ENCODE results near the gene PADI3.

The PADI3 gene

DNA sequence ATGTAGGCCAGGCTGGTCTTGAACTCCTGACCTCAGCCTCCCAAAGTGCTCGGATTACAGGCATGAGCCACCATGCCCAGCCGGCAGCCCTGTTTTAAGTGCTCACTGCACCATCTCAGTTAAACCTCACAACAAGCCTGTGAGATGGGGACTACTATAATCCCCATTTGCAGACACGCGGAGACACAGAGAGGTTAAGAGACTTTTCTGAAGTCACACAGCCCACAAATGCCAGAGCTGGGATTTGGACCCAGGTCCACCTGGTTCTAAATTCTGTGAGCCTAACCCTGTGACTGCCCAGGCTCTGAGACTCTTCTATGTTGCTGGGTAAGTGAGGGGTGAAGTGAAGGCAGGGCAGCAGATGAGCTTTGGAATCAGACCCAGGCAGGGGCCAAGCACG, 37.5 kb upstream of the PADI3 start:
- TF ChIP-seq GATA3 (IDR thresholded peaks at IDR 0.05; ENCODE audit: low read depth, low read length): no peak
- TF ChIP-seq GATA2 (IDR thresholded peaks at IDR 0.05; ENCODE audit: low read depth, low read length): no peak

DNA sequence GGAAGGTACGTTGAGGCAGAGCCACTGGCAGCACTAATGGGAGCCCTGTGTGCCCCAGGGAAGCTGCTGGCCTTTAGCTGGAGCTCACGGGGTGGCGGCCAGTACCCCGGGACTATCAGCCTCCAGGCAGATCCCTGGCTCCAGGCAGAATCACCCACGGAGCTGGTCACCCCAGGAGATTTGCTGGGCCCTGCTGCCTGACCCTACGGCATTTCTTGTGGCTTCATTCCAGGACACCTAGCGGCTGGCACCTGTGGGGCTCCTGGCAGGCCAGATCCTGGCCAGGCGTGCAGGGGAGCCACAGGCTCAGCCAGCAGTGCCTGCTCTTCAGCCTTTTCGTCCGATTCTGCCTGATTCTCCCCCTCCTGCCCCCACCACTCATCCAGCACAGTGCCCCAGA, 36.9 kb upstream of the PADI3 start:
- no peak for TF ChIP-seq GATA3 (IDR thresholded peaks at IDR 0.05; ENCODE audit: low read depth, low read length)
- TF ChIP-seq GATA2 (IDR thresholded peaks at IDR 0.05; ENCODE audit: low read depth, low read length): no peak

DNA sequence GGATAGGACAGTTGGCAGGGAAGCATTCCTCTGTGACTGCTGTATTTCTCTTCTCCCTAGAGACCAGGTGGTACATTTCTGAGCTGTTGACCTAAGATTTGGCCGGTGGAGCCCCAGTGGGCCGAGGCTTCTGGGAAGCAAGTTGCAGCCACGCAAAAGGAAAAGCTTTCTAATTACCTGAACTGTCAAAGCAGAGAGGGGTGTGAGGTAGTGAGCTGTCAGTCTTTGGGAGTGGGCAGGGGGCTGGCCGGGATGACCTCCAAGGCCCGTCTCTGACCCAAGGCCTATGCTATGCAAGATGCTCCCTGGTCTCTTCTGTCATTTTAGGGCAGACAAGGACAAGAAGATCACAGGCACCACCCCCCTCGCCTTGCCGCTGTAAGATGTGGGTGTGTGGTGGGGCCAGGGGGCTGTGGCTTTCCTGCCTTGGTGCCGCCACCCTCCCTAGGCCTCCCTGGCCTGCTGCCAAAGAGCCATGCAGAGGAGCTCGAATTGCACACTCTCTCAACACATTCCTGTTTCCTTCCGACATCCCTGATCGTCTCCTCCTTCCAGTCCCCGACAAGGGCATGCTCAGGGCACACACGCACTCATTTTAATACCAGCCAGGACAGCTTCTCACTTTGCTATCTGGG, 36.3 kb upstream of the PADI3 start:
- no peak for TF ChIP-seq GATA2 (IDR thresholded peaks at IDR 0.05; ENCODE audit: low read depth, low read length)
- TF ChIP-seq GATA3 (IDR thresholded peaks at IDR 0.05; ENCODE audit: low read depth, low read length): no peak

DNA sequence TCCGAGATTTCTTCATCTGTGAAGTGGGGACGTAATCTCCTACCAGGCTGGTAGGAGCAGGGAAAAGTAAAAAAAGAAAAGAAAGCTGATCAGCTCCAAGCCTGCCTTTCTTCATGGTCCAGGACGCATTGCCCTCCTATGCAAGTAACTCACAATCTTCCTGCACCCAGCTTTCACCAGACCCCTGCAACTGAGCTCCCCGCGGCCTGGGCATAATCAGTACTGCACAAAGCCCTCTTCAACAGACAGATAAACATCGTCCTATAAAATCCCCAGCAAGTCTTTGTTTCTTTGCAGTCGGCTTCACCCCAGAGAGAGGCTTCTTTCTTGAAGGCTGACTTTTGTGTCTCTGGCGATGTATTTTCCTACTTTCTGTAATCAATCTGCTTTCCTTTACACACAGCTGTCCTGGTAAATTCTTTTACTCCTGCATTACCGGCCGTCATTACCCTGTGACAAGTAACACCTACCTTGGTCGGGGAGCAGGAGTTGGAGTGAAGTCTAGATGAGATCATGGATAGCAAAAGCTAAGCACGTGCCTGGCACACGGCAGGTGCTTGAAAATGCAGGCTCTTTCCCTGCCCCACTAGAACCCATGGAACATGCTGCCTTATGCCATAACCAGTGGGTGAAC, 35.6 kb upstream of the PADI3 start:
- TF ChIP-seq GATA2 (IDR thresholded peaks at IDR 0.05; ENCODE audit: low read depth, low read length) (no peak), GATA3 (IDR thresholded peaks at IDR 0.05; ENCODE audit: low read depth, low read length) (no peak)

DNA sequence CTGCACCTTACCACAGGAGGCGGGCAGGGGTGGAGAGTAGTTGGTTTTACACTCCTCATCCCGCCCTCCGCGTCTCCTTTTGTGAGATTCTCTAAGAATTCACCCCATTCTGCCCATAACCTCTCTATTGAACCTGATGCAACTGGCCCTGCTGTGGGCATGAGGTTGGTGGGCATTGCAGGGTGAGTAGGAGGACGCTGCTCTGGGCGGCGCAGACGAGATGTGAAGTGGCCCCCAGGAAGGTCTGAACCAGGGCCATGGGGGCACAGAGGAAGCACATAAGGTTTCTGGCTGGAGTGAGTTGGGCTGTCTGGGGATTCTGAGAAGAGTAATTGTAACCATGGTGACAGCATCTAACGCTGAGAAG, 35.1 kb upstream of the PADI3 start:
- TF ChIP-seq GATA3 (IDR thresholded peaks at IDR 0.05; ENCODE audit: low read depth, low read length): no peak
- no peak for TF ChIP-seq GATA2 (IDR thresholded peaks at IDR 0.05; ENCODE audit: low read depth, low read length)

DNA sequence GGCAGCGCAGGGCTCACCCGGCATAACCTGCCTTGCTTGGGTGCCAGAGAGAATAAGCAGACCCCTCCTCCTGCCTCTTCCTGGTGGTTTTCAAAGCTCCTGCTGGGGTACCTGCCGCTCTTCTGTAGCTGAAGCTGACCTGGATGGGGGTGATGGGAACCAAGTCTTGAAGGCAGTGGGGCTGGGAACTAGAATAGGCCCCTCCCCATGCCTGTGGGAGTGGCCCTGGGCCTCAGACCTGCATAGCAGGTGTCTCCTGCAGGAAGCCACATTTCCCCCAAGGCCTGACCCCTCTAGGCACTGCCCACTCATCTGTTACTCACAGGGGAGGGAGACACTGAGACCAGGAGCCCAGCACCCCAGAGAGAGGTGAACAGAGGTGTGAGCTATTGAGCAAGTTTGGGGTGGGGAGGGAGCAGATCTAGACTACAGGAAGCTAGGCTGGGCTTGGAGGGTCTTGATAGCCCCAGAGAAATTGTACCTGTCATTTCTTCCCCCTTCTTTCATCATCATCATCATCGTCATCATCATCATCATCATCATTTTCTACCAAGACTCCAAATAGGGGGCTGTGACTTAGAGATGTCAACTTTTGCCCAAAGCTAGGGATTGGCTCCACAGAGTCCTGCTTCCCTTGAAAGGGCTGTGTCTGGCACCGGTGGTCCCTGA, 33.9 kb upstream of the PADI3 start:
- no peak for TF ChIP-seq GATA2 (IDR thresholded peaks at IDR 0.05; ENCODE audit: low read depth, low read length)
- TF ChIP-seq GATA3 (IDR thresholded peaks at IDR 0.05; ENCODE audit: low read depth, low read length): no peak

DNA sequence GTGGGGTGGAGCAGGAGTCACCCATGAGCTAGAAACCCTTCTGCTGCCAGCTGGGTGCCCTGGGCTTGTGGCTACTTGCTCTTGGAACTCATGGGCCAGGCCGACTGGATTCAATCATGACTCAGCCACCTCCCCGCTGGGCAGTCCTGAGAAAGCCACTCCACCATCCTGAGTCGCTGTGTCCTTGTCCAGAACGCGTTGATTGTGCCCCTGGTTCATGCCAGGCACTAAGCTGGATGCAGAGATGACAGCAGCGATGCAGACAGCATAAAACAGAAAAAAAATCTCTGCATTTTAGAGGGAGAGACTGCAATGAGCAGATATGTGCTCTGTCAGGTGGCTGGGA, 33.4 kb upstream of the PADI3 start:
- TF ChIP-seq GATA3 (IDR thresholded peaks at IDR 0.05; ENCODE audit: low read depth, low read length): no peak
- no peak for TF ChIP-seq GATA2 (IDR thresholded peaks at IDR 0.05; ENCODE audit: low read depth, low read length)

DNA sequence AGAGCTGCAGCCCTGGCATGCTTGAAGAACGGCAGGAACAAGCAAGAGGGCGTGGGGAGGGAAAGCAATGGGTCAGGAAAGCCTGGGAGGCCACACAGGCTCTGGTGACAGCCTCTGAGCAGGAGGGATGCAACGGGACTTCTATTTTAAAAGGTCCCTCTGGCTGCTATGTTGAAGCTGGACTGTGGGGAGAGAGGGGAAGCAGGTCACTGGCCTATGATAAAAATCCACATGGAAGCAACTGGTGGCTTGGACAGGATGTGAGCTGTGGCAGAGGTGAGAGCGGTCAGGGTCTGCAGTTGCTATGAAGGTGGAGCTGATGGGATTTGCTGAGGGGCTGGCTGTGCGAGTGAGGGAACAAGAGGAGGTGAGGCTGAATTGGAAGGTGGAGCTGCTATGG, 32.8 kb upstream of the PADI3 start:
- TF ChIP-seq GATA3 (IDR thresholded peaks at IDR 0.05; ENCODE audit: low read depth, low read length) (no peak), GATA2 (IDR thresholded peaks at IDR 0.05; ENCODE audit: low read depth, low read length) (no peak)

DNA sequence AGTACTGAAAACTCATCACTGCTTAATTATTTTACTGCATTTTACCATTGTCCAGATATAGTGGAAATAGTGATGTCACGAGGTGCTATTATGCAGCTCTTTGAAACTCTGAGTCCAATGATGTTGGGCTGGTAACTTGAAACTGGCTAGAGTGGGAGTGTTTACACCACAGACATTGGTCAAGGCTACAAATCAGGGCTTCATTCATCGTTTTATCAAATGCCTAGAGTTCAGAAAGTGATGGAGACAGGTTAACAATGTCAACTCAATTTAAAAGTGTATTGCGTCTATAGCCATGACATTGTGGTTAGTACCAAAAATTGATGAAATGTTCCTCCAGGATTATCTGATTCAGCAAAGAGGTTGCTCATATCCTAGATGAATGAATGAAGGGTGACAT, 31.3 kb upstream of the PADI3 start:
- no peak for TF ChIP-seq GATA2 (IDR thresholded peaks at IDR 0.05; ENCODE audit: low read depth, low read length)
- TF ChIP-seq GATA3 (IDR thresholded peaks at IDR 0.05; ENCODE audit: low read depth, low read length): no peak

DNA sequence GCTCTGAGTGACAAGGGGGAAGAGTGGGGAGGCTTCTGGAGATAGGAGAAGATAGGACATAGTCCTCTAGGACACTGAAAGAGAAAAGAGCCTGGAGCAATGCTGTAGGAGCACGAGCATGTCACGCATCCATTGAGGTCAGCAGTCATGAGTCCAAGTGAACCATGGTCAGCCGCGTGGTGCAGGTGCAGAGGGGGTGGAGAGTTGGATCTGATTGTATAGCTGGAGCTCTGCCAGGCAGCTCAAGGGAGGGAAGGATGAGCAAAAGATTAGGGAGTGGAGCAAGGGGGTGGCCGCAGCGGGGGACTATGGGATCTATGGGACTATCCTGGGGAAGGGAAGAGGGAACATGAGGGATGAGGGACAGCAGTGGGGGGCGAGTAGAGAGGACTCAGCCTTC, 30.0 kb upstream of the PADI3 start:
- TF ChIP-seq GATA3 (IDR thresholded peaks at IDR 0.05; ENCODE audit: low read depth, low read length) (no peak), GATA2 (IDR thresholded peaks at IDR 0.05; ENCODE audit: low read depth, low read length) (no peak)

DNA sequence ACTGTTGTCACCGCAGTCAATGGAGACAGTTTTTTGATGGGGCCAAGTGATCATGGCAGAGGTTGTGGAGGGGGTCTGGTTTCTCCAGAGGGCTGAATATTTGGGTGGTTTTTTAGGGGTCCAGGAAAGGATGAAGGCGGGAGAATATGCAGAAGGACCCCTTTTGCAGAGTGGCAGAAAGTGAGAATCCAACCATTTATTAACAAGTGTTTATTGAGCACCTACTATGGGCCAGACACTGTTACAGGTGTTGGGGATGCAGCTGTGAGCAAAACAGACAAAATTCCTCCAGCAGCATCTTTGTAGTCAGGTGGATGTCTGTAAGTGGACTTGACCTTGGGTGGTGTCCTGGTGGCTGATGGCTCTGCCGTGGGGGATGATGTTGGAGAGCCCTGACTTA, 28.6 kb upstream of the PADI3 start:
- TF ChIP-seq GATA2 (IDR thresholded peaks at IDR 0.05; ENCODE audit: low read depth, low read length): no peak
- TF ChIP-seq GATA3 (IDR thresholded peaks at IDR 0.05; ENCODE audit: low read depth, low read length): no peak

DNA sequence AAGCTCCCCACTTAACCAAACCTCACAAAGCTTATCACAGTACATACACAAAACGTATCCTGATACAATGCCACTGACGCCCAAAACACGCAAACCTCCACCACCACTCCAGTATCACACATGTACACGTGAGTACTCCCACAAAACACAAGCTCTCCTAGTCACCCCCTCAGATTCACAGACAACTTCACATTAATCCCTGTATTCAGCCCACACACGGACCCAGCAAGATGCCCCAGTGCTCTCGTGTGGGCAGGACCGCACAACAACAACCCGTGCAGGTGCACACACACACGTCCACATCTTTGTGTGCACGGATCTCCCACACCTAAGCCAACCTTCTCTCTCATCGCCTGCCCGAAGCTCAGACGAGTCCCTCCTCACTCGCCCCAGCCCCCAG, 26.3 kb upstream of the PADI3 start:
- no peak for TF ChIP-seq GATA3 (IDR thresholded peaks at IDR 0.05; ENCODE audit: low read depth, low read length)
- TF ChIP-seq GATA2 (IDR thresholded peaks at IDR 0.05; ENCODE audit: low read depth, low read length): no peak

DNA sequence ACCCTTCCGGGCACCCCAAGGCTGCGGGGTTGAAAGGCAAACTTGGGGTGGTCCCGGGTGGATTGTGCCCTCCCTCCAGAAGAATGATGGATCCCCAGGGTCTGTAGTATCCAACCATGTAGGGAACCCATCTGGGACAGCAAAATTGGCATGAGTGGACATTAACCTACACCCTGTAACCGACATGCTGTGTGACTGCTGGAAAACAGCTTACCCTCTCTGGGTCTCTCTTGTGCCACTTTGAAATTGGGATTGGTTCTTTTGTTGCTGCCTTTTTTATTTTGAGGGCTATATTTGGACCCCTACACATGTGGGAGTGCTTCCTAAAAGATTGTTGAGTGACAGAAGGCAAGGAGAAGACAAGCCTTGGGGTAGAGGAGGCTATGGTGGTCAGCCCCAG, 24.5 kb upstream of the PADI3 start:
- TF ChIP-seq GATA3 (IDR thresholded peaks at IDR 0.05; ENCODE audit: low read depth, low read length): no peak
- no peak for TF ChIP-seq GATA2 (IDR thresholded peaks at IDR 0.05; ENCODE audit: low read depth, low read length)

DNA sequence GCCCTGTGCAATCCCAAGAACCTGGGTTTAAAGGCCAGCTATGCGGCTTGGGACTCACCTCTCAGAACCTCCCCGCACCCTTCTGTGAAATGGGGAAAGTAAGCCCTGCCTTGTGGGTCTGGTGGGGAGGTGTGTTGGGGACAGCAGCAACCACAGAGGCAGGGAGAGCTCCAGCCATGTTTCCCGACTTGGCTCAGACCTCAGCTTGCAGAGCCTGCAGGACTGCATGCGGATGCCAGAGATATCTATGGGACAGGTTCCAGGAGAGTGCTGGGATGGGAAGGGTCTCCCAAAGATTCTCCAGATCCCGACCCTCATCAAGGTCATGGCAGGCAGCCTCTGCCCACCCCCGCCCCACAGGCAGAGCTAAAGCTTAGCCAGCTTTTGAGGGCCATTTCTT, 23.8 kb upstream of the PADI3 start:
- no peak for TF ChIP-seq GATA3 (IDR thresholded peaks at IDR 0.05; ENCODE audit: low read depth, low read length)
- no peak for TF ChIP-seq GATA2 (IDR thresholded peaks at IDR 0.05; ENCODE audit: low read depth, low read length)

DNA sequence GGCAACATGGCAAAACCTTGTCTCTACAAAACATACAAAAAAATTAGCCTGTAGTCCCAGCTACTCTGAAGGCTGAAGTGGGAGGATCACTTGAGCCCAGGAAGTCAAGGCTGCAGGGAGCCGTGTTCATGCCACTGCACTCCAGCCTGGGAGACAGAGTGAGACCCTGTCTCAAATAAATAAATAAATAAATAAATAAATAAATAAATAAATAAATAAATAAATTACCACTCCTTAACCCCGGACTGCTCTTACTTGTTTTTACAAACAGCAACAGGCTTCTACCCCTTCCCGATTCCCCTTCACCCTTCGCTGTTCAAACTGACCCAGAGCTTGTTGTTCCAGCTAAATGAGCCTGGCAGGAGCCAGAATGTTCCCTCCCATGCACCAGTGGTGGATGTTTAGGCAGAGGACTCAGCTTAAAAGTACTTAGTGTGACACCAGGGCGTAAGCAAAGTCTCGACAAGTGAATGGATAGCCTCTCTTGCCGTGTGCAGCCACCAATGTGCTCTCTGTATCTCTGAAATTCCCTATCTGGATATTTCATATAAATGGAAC, 21.5 kb upstream of the PADI3 start:
- no peak for TF ChIP-seq GATA3 (IDR thresholded peaks at IDR 0.05; ENCODE audit: low read depth, low read length)
- TF ChIP-seq GATA2 (IDR thresholded peaks at IDR 0.05; ENCODE audit: low read depth, low read length): no peak

Data from SH-SY5Y (cell line).